GM19395 (cell line): ENCODE results near the gene WDR72.
"Not testable (repeated sequence)": the region's sequence is repeated elsewhere in the genome, so short reads cannot be mapped to it uniquely, and the experiment has no call there.

Experiments used
- ATAC-seq: cut with Tn5 transposase; IDR thresholded peaks from one replicate; pipeline ENCODE4 v1.9.1; 2021; ENCODE audit warnings: mild to moderate bottlenecking, moderate library complexity; ENCODE audit not compliant: unreplicated experiment

The WDR72 gene

DNA sequence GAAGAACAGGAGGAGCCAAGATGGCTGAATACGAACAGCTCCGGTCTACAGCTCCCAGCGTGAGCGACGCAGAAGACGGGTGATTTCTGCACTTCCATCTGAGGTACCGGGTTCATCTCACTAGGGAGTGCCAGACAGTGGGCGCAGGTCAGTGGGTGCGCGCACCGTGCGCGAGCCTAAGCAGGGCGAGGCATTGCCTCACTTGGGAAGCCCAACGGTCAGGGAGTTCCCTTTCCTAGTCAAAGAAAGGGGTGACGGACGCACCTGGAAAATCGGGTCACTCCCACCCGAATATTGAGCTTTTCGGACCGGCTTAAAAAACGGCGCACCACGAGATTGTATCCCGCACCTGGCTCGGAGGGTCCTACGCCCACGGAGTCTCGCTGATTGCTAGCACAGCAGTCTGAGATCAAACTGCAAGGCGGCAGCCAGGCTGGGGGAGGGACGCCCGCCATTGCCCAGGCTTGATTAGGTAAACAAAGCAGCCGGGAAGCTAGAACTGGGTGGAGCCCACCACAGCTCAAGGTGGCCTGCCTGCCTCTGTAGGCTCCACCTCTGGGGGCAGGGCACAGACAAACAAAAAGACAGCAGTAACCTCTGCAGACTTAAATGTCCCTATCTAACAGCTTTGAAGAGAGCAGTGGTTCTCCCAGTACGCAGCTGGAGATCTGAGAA lies 218.7 kb downstream of the WDR72 start:
- ATAC-seq: not testable (repeated sequence)

DNA sequence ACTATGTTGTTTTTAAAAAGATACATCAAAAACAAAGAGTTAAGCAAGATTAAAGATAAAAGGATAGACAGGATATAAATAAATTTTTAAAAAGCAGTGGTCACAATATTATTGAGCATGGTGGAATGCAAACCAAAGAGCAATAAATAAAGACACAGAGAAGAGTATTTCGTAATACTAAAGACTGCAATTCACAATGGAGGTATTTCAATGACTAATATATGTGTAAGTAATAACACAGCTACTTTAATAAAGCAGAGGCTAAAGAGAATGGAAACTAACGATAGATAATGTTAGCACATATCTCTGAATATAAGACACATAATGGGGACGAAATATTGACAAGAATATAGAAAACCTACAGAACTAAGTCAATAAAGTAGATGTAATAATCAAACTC lies 219.6 kb downstream of the WDR72 start:
- no peak for ATAC-seq

DNA sequence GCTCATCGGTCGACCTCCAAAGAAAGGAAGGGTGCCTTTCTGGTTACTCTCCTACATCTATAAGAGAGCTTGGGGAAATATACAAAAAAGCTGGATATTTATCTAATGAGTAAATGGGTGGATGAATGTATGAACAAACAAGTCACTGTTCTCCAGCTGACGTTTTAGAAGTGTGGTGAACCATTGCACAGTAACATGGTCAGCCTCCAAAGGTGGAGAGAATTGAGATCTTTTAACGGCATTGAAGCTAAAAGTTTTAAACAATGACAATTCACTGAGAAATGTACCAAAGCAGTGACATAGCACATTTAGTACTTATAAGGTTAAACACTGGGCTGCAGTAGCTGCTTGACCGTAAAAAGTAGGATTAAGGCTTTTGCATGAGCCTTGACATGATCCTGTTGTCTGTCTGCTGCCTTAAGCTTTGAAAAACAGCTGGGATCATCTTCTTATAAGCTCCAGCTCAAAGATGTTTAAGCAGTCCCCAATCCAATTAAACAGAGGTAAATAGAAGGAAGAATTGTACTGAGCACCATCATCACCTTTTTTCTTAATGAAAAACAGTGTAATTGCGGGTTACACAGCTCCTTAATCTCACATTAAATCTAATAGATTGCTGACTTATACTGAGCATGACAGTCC lies 222.9 kb downstream of the WDR72 start:
- ATAC-seq: no peak

DNA sequence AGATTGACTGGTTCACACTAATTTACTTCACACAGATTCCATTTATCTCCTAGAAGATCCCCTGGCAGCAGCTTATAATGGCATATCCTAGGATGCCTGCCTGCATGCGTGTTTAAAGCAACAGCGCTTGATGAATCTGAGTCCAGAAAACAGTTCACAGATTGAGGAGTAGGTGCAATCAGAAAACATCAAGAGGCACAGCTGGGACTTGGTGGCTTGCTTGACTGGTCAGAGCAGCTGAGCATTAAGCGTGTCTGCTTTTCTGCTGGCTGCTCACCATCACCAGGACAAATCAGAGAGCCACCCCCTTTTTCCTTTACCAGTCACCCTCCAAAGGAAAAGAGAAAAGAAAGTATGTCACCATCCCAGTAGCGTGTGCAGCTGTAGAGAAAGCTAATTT lies 223.6 kb downstream of the WDR72 start:
- ATAC-seq: no peak

DNA sequence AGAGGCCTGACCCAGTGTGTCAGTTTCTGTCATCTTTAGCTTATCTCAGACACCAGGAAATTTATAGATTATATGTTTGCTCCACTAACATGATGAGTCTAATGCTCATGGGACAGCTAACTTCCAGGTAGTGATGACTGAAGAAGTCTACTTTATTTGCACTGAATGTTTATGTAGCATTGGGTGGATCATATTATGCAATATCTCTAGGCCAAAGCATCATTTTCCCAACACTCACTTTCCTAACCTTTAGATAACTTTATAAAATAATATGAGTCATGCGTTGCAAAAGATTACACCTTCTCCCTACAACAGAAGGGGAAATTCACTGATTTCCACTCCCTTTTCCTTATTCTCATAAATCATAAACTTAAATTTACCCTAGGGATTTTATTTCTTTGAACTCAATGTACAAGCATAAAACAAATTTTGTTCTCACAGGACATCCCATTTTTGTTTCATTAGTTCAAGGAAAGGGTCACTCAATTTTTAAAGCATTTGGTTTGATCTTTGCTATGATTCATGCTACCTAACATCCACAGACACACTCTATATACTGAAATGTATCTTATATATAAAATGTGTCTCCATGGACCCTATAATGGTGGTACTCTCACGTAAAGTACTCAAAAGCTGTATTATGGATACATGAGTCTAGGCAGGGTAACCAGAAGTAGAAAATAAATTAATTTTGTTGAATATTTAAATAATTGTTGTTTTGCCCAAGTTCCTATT lies 225.2 kb downstream of the WDR72 start:
- no peak for ATAC-seq

DNA sequence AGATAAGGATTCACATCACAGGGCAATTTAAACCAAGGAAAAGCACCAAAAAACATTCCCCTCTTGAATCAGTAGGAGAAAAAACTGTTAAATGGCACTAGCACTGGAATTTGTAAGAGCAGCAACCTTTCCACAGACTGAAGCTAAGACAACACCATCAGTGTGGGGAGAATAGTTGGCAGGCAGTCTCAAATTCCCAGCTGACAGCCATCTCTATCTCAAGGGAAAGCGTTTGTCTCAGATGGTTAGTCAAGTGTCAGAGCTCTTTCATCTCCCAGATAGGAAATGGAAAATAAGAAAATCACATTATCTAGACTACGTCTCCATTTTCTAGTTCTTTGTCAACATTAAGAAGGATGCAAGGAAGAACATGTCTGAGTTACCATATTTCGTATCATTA lies 228.7 kb downstream of the WDR72 start:
- ATAC-seq: no peak

DNA sequence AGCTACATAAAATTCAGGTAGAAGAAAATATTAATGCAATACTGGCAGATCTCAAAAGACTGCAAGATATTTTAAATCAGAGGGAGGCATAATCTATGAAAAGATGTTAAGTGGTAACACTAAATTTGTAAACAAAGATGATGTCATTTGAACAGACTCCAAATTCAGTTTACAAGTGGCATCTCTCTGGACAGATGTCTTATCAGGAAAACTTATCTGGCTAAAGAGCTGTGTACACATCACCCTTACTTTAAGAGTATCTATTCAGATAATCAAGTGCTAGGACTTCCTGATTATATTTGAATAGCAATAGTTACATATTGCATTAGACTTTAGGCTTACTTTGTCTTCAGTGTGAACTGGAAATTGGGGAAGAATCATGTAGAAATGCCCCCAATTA lies 231.5 kb downstream of the WDR72 start:
- ATAC-seq: no peak

DNA sequence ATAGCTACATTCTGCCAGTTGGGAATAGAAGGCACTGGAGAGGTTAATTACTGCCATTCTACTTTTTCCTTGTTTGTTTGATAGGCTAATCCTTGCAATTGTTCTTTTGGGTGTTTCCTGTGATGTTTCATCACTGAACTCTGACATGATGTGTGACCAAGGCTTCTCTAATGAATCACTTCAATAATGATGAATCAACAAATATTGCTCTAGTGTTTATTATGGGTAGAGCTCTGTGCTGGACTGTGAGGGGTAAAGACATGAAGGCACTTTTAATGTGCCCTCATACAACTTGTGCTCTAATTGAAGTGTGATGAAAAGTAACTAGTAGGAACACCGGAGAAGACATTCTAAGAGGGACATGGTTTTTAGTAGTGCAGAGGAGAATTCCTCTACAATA lies 233.6 kb downstream of the WDR72 start:
- ATAC-seq: no peak

DNA sequence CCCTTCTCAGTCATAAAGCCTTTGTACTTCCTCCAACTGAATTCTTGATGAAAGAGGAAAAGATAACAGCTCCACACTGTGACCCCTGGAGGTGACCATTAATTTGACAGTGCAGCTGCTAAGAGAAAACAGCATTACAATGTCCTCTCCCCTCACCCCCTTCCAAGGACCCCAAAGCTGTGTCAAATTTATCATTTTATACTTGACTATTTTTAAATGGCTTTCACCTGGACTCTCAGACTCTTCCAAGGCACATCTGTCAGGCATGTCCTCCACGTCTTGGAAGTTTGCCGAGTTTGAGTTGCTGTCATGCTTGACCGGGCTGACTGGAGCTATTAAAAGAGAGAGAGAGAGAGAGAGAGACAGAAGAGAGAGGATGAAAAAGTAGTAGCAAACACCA lies 236.5 kb downstream of the WDR72 start:
- ATAC-seq: no peak

DNA sequence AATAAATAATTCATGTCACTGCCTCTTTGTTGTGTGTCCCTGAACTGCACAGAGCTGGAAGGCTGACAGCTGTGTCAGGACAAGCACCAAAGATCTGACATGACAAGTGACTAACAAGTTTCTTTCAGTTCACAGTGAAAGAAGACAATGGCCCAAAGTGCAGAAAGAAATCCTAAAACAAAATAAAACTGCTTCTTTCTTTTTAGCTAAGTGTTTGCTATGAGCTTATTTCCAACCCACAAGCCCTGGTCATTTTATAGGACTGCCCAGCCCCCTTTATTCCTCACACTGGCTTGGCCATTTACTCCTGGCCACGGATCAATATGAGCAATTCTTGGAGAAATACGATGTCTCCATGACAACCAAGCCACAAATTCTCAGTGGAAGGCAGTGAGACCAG lies 238.5 kb downstream of the WDR72 start:
- ATAC-seq: no peak

DNA sequence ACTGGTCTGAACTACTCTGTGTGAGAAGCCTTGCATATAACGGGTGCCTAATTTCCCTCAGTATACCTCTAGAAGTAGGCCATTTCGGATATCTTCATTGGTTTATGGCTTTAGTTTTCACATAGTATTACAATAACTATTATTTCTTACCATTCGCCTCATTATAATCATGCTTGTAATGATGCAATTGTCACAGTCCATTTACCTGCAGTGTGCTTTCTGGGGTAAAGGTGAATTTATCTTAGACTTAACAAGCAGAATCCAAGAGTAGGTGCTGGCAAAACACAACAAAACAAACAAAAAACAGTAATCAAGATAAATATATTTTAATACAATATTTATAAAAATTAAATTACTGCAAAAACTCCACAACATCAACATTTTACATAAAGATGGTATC lies 246.0 kb downstream of the WDR72 start:
- ATAC-seq: no peak

DNA sequence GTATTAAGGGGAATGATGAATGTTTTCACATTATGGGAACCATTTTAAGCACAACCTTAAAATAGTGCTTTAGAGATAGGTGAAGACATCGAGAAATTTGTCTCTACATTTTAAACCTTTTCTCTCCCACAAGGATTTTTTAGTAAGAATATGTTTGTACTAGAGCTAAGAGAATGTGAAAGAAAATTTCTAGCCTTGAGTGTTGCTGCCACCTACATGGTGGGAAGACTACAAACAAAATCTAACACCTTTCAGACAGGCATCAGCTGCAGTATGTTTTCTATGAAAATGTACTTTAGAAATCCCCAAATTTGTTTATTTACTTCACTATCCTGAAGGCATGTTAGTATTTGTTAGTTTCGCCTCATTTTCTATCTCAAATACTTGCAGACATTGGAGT lies 247.4 kb downstream of the WDR72 start:
- no peak for ATAC-seq

DNA sequence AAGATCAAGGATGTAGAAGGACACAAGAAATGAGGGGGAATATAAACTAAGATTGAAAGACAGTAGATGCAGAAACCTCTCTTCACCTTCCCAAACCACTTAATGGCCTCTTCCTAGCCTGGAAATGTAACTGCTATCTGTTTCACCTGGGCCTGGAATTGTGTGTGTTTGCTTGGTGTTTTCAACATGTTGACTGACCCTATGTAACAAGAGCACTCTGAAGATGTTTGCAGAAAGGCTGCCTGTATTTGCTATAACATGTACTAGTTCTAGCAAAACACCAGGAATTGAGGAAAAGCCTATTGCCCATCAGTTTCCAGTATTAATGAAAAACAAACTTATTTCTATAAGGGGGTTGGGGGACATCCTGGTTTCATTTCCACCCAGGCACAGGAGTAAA lies 248.3 kb downstream of the WDR72 start:
- ATAC-seq: no peak

DNA sequence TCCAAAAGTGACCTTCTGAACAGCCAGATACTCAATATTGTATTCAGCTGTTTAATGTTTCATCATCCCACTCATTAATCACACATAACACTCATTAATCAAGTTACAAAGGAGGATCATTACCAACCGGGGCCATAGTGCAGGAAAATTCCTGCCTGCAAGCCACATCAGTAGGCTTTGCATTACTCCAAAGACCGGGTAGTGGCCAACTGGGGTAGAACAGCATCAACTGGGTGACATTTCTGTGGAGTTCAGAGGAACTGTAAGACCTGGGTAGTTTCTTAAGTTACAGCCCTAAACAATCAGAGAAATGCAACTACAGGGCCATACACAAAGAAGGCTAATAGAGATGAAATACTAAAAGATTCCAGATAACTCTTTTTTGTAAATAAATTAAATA lies 253.1 kb downstream of the WDR72 start:
- ATAC-seq: no peak

DNA sequence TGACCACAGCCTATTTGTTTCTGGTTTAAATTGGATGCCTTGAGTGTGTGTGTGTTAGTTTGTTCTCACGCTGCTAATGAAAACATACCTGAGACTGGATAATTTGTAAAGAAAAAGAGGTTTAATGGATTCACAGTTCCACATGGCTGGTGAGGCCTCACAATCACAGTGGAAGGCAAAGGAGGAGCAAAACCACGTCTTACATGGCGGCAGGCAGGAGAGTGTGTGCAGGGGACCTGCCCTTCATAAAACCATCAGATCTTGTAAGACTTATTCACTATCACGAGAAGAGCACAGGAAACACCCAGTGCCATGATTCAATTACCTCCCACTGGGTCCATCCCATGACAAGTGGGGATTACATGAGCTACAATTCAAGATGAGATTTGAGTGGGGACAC lies 260.5 kb downstream of the WDR72 start:
- ATAC-seq: no peak

DNA sequence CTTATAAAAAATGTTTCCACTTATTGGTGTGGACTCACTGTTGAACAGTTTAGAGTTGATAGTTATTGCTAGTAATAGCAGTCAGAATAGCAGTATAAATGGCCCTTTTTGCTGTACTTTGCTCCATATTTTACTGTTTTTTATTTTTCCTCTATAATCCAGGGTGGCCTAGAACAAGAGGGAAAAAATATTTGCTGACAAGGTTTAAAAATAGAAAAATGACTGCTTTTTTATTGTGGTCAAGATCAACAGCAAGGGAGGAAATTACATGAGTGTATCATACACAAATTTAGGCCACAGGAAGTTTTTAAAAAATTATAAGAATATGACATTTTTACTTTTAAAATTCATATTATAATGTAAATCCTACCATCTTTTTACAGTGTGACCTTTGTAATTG lies 269.1 kb downstream of the WDR72 start:
- no peak for ATAC-seq

DNA sequence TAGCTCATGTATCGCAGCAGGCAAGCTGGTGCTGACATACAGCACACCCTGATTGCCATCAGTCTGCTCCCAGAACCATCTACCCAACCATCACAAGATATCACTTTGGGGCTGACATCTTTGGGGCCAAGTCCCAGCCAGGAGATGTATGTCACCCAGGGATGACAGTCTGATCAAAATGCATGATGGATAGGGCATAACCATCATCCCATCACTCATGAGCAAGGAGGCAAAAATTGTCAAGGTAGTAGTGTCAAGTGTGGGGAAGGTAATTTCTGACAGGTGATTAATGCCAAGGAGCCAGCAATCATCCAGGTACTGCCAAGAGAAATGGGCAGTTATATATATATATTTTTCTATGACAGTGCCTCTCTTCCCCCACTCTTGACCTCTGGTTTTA lies 277.4 kb downstream of the WDR72 start:
- no peak for ATAC-seq

DNA sequence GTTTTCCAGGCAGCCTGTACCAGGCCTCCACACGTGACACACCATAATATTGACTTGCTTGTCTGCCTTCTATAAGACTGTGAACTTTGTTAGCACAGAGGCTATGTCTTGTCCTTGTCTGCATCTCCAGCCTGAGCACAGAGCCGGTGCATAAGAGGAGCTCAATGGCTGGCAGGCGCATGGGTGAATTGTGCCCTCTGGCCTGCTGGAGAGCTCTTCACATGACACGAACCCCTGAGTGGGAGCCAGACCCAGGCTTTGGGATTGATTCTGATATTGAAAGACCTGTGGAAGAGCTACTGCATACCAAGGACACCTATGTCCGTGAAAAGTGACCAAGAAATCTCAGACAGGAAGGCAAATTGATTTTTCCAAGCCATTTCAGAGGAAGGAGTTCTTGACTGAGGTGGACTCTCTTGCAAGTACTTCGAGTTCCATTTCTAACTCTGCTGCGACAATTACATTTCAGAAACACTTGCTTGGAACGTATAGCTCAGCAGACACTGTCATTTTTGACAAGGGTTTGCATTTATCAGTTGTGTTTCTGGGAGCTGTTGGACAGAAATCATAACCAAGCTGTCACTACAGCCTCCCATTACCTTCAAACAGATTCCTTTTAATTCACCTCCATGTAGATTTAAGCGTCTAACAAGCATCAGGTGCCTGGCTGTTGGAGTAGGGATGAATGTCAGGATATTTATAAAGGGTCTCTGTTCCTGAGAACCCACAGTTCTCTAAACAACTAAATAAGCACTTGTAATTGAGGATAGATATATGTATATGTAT lies 281.3 kb downstream of the WDR72 start:
- no peak for ATAC-seq

DNA sequence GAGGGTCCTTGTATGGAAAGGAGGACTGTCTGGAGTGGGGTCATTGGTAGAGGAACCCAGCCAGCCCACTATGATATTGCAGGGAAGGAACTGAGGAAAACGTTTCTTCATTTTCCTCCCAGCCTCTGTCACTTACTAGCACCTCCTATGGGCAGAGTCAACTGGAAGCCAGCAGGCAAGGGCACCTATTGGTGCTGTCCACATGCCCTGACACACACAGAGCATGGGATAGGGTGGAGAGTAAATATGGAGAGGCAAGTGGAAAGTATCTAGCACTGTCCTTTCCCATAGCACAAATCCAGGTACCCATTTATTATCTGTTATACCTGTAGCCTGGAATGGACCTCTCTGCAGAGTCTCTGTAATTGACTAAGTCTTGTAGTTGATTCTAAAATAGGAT lies 285.6 kb downstream of the WDR72 start:
- ATAC-seq: no peak

DNA sequence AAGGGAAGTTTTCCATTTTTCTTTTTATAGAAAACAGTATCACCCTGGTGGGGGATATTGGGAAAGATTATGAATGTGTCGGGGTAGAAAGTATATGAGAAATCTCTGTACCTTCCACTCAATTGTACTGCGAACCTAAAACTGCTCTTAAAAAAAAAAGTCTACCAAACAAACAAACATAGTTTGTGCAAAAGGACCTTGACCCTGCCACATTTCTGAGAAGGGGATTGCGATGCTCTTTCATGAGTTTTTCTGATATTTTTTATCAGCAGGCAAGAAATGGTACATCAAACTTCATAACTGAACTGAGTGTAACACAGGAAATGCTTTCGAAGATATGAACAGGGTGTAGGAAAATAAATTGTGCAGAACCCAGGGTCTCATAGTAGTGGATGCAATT lies 286.0 kb downstream of the WDR72 start:
- no peak for ATAC-seq

DNA sequence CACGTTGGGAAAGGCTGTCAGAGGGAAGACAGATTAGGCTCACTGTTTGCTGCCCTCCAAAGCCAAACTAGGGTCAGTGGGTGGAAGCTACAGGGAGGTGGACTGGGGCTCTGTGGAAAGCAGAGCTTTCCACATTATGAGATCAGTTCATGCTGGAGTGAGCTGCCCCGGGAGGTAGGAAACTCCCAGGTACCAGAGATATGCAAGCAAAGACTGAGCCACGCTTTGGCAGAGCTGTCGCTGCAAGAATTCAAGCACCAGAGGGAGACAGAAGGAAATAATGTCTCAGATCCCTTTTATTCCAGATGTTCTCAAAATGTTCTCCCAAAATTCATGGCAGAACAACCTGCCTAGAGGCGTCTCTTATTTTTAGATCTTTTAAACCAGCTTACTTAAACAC lies 286.6 kb downstream of the WDR72 start:
- ATAC-seq: no peak

DNA sequence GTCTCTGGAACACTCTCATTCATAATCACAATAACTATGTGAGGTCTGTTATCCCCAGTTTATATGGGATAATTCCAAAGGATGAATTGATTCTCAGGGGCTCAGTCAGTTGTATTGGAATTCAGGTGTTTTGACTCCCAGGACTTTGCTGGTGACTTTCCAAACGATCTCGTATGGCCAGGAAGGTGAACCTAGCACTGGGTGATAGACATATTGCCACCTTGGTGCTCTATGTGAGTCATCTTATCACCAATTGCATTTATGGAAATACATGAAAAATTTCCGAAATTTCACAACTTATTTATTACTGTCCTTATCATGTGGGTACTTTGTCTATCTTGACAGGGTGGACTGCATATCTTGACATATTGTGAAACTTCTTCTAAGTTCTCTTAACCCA lies 287.3 kb downstream of the WDR72 start:
- no peak for ATAC-seq
